WI38 (cell line): ENCODE data around the gene RABL6.
"Not testable (repeated sequence)": the region's sequence is repeated elsewhere in the genome, so short reads cannot be mapped to it uniquely, and the experiment has no call there.

Experiments
- H3K4me3 ChIP-seq: 2 replicates; pipeline ENCODE4 v1.5.1; 2011; ENCODE audit warnings: low read depth, mild to moderate bottlenecking, control low read depth, low read length
- CTCF ChIP-seq: IDR thresholded peaks from 2 replicates; pipeline ENCODE4 v1.5.1; 2012; ENCODE audit warnings: low read depth, mild to moderate bottlenecking, control low read depth, low read length

The RABL6 gene

GRCh38 chr9:136762221-136762691 lies 45.5 kb upstream of the RABL6 start:
- H3K4me3 ChIP-seq = no peak overlapping the region
- TF ChIP-seq CTCF = no peak

- H3K4me3 ChIP-seq = no peak overlapping the region
- TF ChIP-seq CTCF = no peak
These were observed 44.7 kb upstream of the RABL6 start for GRCh38 chr9:136762915-136763648.

- no peak overlapping the region for H3K4me3 ChIP-seq
- no peak for TF ChIP-seq CTCF
These were observed 44.1 kb upstream of the RABL6 start for GRCh38 chr9:136763649-136764035.

GRCh38 chr9:136764301-136764891 lies 43.4 kb upstream of the RABL6 start, which contains the start of gene LCN15:
Gene LCN15, minus strand, starts transcription at chr9:136764518. Its CDS starts 30 bp downstream, at chr9:136764488.
- H3K4me3 ChIP-seq = no peak within 1 kb of the TSS
- TF ChIP-seq CTCF = no peak

GRCh38 chr9:136765041-136765440 lies 42.7 kb upstream of the RABL6 start:
- TF ChIP-seq CTCF = no peak
- no peak overlapping the region for H3K4me3 ChIP-seq

GRCh38 chr9:136765745-136766409 lies 41.9 kb upstream of the RABL6 start:
- H3K4me3 ChIP-seq = not testable (repeated sequence)

GRCh38 chr9:136766410-136767120 lies 41.2 kb upstream of the RABL6 start:
- TF ChIP-seq CTCF = 0 out of 2 replicates have a peak, but pooled peaks have one; percentile 11
- not testable (repeated sequence) for H3K4me3 ChIP-seq
